SK-N-SH (cell line): ENCODE measurements around the gene KRTAP20-4.

Experiments
- EZH2phosphoT487 ChIP-seq: fragments of 200-600 bp; sonication (generic); IDR thresholded peaks from 2 replicates; pipeline ENCODE4 v1.6.1; 2017; ENCODE audit warnings: low read depth, mixed run types, mild to moderate bottlenecking, antibody characterized with exemption, moderate library complexity, borderline replicate concordance
- FOSL2 ChIP-seq: IDR thresholded peaks from 2 replicates; pipeline ENCODE4 v1.4.0; 2012; ENCODE audit warnings: low read depth, mild to moderate bottlenecking, moderate library complexity, borderline replicate concordance
- FOXJ3 ChIP-seq: sonication (generic); formaldehyde crosslinking; IDR thresholded peaks from 2 replicates; pipeline ENCODE4 v1.5.1; 2020; ENCODE audit warnings: mild to moderate bottlenecking, missing genetic modification reagents
- FOXM1 ChIP-seq: IDR thresholded peaks from 2 replicates; pipeline ENCODE4 v1.4.0; 2012; ENCODE audit warnings: low read depth, mild to moderate bottlenecking
- GATA2 ChIP-seq: sonication (generic); formaldehyde crosslinking; IDR thresholded peaks from 2 replicates; pipeline ENCODE4 v1.5.0; 2020; ENCODE audit warnings: mild to moderate bottlenecking, missing genetic modification reagents
- NFIC ChIP-seq: IDR thresholded peaks from 2 replicates; pipeline ENCODE4 v1.4.0; 2012; ENCODE audit warnings: borderline replicate concordance
- POLR2AphosphoS5 ChIP-seq: IDR thresholded peaks from 2 replicates; pipeline ENCODE4 v1.6.1; 2012; ENCODE audit warnings: low read depth, low read length
- RFX5 ChIP-seq: IDR thresholded peaks from 2 replicates; pipeline ENCODE4 v1.6.1; 2012; ENCODE audit warnings: mild to moderate bottlenecking, improper control_type of control experiment, low read length
- RXRA ChIP-seq: IDR thresholded peaks from 2 replicates; pipeline ENCODE4 v1.4.0; 2012; ENCODE audit warnings: low read depth, mild to moderate bottlenecking, borderline replicate concordance
- SMC3 ChIP-seq: IDR thresholded peaks from 2 replicates; pipeline ENCODE4 v1.6.1; 2012; ENCODE audit warnings: low read depth, low read length, improper control_type of control experiment
- YY1 ChIP-seq: IDR thresholded peaks from 2 replicates; pipeline ENCODE4 v1.4.0; 2012; ENCODE audit warnings: low read depth, mild to moderate bottlenecking
- TF ChIP-seq, protein P1 (sequence below): fragments of 200-600 bp; sonication (generic); IDR thresholded peaks from 2 replicates; pipeline ENCODE4 v1.6.1; 2017; ENCODE audit warnings: antibody characterized with exemption, mild to moderate bottlenecking, moderate library complexity
- TF ChIP-seq, protein P2 (sequence below): IDR thresholded peaks from 2 replicates; pipeline ENCODE4 v1.4.0; 2012; ENCODE audit warnings: low read depth
- TF ChIP-seq, protein P3 (sequence below): IDR thresholded peaks from 2 replicates; pipeline ENCODE4; 2012

DNA sequence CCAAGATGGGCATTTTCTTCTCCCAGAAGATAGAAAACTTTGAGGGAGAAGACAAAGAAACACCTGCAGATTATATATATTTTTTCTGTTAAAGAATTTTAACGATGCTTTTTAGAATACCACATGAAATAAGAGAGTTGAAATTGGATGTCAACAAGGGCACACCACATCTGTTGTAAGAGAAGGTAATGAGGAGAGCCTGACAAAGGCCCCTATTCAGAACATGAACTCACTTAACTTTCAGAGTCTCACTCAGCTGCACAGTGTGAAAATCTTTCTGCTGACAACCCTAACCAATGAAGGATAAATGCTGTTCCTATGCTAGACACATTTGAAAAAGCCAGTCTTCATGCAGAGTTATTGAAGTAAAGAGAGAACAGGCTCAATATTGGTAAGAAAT is 37.6 kb upstream of the KRTAP20-4 start:
- TF ChIP-seq, protein P1, sequence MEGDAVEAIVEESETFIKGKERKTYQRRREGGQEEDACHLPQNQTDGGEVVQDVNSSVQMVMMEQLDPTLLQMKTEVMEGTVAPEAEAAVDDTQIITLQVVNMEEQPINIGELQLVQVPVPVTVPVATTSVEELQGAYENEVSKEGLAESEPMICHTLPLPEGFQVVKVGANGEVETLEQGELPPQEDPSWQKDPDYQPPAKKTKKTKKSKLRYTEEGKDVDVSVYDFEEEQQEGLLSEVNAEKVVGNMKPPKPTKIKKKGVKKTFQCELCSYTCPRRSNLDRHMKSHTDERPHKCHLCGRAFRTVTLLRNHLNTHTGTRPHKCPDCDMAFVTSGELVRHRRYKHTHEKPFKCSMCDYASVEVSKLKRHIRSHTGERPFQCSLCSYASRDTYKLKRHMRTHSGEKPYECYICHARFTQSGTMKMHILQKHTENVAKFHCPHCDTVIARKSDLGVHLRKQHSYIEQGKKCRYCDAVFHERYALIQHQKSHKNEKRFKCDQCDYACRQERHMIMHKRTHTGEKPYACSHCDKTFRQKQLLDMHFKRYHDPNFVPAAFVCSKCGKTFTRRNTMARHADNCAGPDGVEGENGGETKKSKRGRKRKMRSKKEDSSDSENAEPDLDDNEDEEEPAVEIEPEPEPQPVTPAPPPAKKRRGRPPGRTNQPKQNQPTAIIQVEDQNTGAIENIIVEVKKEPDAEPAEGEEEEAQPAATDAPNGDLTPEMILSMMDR = no peak
- TF ChIP-seq POLR2AphosphoS5 (no peak), YY1 (no peak), EZH2phosphoT487 (no peak), RFX5 (no peak), FOXM1 (no peak), SMC3 (no peak), FOXJ3 (no peak), RXRA (no peak), FOSL2 (no peak), GATA2 (CRISPR knock-in tag) (no peak), NFIC (no peak)
- TF ChIP-seq, protein P2, sequence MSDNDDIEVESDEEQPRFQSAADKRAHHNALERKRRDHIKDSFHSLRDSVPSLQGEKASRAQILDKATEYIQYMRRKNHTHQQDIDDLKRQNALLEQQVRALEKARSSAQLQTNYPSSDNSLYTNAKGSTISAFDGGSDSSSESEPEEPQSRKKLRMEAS = no peak
- TF ChIP-seq, protein P3, sequence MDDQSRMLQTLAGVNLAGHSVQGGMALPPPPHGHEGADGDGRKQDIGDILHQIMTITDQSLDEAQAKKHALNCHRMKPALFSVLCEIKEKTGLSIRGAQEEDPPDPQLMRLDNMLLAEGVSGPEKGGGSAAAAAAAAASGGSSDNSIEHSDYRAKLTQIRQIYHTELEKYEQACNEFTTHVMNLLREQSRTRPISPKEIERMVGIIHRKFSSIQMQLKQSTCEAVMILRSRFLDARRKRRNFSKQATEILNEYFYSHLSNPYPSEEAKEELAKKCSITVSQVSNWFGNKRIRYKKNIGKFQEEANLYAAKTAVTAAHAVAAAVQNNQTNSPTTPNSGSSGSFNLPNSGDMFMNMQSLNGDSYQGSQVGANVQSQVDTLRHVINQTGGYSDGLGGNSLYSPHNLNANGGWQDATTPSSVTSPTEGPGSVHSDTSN = no peak
